ENCODE results near the gene SHC3. TPM values are rescaled to one million over a fixed set of nuclear protein-coding genes. Genes with fewer than 3 reads are reported as not detected.

SHC3 gene
- total RNA-seq, 2 donors from 2014 or later = 1.5 to 1.8 TPM

DNA sequence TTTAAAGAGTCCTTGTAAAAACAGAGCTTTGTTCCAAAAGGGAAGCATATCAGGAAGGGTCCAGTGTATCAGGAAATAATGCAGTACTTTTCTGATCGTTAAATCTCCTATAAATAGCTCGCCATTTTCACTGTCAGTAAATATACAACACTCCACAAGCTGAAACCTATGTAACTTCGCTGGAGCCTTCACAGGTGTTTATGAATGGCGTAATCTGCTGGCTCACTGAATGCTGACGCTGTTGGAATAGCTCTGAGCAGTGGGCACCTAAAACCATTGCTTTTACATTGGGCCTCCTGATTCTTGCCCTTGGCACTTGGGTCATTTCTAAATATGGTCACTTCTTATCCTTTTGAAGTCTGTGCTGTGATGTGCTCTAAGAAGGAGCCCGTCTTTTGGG lies 4.3 kb downstream of the SHC3 start:
- no peak for TF ChIP-seq CTCF (IDR thresholded peaks at IDR 0.05)
- Histone ChIP-seq H3K9me3 (no peaks in the 10 kb centered on the region), H3K4me3 (no peak overlapping the region), H3K27me3 (replicated peaks; ENCODE audit: insufficient read depth) (peaks cover 11% of the 10 kb centered on the region), H3K36me3 (no peaks in the 10 kb centered on the region), H3K27ac (no peak overlapping the region), H3K4me1 (ENCODE audit: control insufficient read depth in 1 of 2, low read depth in 2 of 2) (peaks cover 11 to 22% of the 10 kb centered on the region in 2 donors)
- DNase-seq (ENCODE audit: low spot score) = no peak
- ATAC-seq (ENCODE audit: insufficient number of reproducible peaks, low FRiP score, low read depth) = no peak

DNA sequence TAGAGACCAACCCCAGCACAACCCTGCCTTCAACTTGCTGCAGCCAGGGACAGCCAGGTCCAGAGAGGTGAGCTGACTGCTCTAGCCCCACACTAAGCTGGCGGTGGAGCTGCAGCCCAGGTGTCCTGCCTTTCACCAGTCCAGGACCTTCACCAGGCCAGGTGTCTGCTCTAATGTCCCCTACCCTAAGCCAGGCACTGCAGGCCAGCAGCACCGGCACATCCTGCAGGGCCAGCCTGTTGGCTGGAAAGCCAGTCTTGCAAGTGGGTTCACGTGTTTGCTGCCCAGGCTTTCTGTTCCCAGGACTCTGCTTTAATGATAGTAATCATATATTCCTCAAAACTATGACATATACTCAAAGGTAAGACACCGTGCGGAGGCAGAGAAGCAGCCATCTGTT lies 5.5 kb downstream of the SHC3 start:
- no peaks in the 10 kb centered on the region for H3K36me3 ChIP-seq
- peaks cover 11% of the 10 kb centered on the region for H3K27me3 ChIP-seq (replicated peaks; ENCODE audit: insufficient read depth)
- H3K4me1 ChIP-seq (ENCODE audit: control insufficient read depth in 1 of 2, low read depth in 2 of 2) = peaks cover 5 to 9% of the 10 kb centered on the region in 2 donors
- no peak overlapping the region for H3K4me3 ChIP-seq
- TF ChIP-seq CTCF (IDR thresholded peaks at IDR 0.05) = no peak
- ATAC-seq (ENCODE audit: insufficient number of reproducible peaks, low FRiP score, low read depth) = no peak
- no peak for DNase-seq (ENCODE audit: low spot score)
- H3K9me3 ChIP-seq = no peaks in the 10 kb centered on the region
- no peak overlapping the region for H3K27ac ChIP-seq

GRCh38 chr9:89172398-89172797 lies 6.2 kb downstream of the SHC3 start:
- Histone ChIP-seq H3K9me3 (no peaks in the 10 kb centered on the region), H3K4me1 (ENCODE audit: control insufficient read depth in 1 of 2, low read depth in 2 of 2) (peaks cover 3 to 4% of the 10 kb centered on the region in 2 donors), H3K27me3 (replicated peaks; ENCODE audit: insufficient read depth) (peaks cover 7% of the 10 kb centered on the region), H3K4me3 (no peak overlapping the region), H3K36me3 (no peaks in the 10 kb centered on the region), H3K27ac (no peak overlapping the region)
- DNase-seq (ENCODE audit: low spot score) = no peak
- ATAC-seq (ENCODE audit: insufficient number of reproducible peaks, low FRiP score, low read depth) = no peak
- no peak for TF ChIP-seq CTCF (IDR thresholded peaks at IDR 0.05)

- H3K4me1 ChIP-seq (ENCODE audit: control insufficient read depth in 1 of 2, low read depth in 2 of 2) = no peaks in the 10 kb centered on the region
- no peaks in the 10 kb centered on the region for H3K36me3 ChIP-seq
- no peak for DNase-seq (ENCODE audit: low spot score)
- ATAC-seq (ENCODE audit: insufficient number of reproducible peaks, low FRiP score, low read depth) = no peak
- no peak for TF ChIP-seq CTCF (IDR thresholded peaks at IDR 0.05)
- H3K27me3 ChIP-seq (replicated peaks; ENCODE audit: insufficient read depth) = no peaks in the 10 kb centered on the region
- no peak overlapping the region for H3K4me3 ChIP-seq
- no peaks in the 10 kb centered on the region for H3K9me3 ChIP-seq
- H3K27ac ChIP-seq = no peak overlapping the region
Measured at GRCh38 chr9:89171693-89172092, 6.9 kb downstream of the SHC3 start.

GRCh38 chr9:89171231-89171630 lies 7.4 kb downstream of the SHC3 start:
- Histone ChIP-seq H3K9me3 (no peaks in the 10 kb centered on the region), H3K27ac (no peak overlapping the region), H3K27me3 (replicated peaks; ENCODE audit: insufficient read depth) (no peaks in the 10 kb centered on the region), H3K36me3 (no peaks in the 10 kb centered on the region), H3K4me3 (no peak overlapping the region), H3K4me1 (ENCODE audit: control insufficient read depth in 1 of 2, low read depth in 2 of 2) (no peaks in the 10 kb centered on the region)
- DNase-seq (ENCODE audit: low spot score) = no peak
- no peak for ATAC-seq (ENCODE audit: insufficient number of reproducible peaks, low FRiP score, low read depth)
- TF ChIP-seq CTCF (IDR thresholded peaks at IDR 0.05) = no peak

Measured in thoracic aorta (tissue), 2 donors.